GM18498 (cell line): ENCODE results near the gene LYVE1.

Experiments
- ATAC-seq: cut with Tn5 transposase; IDR thresholded peaks from one replicate; pipeline ENCODE4 v1.9.1; 2021; ENCODE audit warnings: mild to moderate bottlenecking, moderate library complexity; ENCODE audit not compliant: unreplicated experiment

LYVE1 gene

DNA sequence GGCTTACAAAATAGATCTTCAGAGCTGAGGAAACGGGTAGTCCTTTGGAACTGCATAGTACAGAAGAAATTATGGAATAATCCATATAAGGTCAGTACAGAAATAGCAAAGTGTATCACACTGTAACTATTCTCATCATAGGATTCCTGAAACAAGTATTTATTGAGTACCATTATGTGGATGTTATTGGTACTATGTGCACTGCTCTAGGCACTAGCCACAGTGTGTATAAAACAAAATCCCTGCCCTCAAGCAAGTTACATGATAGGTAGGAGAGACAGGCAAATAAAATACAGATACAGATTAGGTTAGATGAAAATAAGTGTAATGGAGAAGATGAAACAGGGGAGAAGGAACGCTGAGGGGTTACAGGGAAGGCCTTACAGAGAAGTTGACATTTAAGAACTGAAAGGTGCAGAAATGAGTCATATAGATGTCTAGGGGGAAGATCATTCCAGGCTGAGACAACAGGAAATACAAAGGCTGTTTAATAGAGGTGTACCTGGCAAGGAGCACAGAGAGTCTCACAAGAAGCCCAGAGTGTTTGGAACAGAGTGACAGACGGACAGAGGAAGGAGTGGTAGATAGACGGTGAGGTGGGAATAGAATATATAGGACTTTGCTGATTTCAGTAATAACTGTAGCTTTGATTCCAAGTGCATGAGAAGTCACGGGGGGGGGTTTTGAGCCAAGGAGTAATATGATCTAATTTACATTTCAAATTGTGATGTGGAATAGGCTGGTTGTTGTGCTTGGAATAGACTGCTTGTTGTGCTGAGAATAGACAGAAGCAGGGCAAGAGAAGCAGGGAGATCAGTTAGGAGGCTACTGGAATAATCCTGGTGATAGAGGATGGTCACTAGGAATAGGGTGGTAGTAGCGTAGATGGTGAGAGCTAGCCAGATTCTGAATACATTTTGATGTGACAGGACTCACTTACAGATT lies 41.2 kb downstream of the LYVE1 start:
- no peak for ATAC-seq

DNA sequence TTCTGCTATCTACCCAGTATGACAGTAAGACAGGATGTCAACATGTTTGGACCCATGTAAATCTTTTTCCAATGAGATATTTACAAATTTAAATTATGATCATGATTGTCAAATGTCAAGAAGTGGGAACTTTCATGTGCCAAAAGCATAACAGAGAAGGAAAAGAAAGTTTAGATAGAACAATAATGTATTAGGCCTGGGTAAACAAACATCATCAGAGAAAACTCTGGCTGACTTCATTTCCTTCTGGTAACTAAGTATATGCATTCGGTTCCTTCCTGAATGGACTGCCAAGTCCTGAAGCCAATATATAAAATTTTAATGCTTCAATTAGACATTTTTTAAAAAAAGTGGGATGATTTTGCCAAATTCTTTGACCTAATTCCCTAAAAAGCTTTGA lies 44.0 kb downstream of the LYVE1 start:
- no peak for ATAC-seq

DNA sequence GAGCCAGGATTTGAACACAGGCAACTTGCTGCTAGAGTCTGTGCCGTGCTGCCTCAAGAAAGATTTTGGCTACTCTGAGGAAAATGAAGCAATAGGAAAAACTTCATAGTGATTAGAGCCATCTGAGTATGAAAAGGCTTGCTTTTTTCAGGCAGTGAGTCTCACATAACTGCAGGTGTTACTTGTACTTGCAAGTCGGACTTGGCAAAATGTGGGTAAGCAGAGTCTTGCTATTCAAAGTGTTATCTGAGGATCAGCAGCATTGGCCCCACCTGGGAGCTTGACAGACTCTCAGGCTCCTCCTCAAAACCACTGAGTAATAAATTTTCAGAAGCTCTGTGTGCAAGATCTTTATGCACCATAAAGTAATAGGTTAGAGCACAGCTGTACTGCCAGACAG lies 45.5 kb downstream of the LYVE1 start:
- no peak for ATAC-seq

DNA sequence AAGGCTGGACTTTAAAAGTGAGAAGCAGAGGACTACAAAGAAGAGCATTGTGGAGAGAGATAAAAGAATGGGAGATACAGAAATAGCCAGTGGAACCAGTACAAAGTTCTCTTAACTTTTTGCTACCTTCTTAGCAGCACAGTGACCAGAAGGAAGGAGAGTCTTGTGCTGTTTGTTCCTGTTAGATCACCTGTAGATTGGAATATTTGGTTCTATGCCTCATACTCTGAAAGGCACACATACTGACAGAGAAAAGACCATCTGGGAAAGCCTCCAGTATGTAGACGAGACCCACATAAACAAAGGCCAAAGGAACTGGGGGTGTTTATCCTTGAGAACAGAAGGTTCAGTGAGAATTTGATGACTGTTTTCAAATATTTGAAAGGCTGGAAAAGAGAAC lies 46.2 kb downstream of the LYVE1 start:
- ATAC-seq: no peak

DNA sequence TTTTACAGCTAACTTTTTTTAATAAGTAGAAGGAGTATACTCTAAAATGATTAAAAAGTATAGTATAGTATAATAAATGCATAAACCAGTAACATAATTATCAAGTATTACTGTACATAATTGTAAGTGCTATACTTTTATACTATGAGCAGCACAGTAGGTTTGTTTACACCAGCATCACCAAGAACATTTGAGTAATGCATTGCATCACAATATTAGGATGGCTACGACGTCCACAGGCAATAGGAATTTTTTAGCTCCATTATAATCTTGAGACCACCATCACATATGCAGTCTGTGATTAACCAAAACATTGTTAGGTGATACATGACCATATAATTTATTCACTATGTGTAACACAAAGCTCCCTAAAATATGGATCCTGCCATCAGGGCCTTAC lies 47.9 kb downstream of the LYVE1 start:
- ATAC-seq: no peak

DNA sequence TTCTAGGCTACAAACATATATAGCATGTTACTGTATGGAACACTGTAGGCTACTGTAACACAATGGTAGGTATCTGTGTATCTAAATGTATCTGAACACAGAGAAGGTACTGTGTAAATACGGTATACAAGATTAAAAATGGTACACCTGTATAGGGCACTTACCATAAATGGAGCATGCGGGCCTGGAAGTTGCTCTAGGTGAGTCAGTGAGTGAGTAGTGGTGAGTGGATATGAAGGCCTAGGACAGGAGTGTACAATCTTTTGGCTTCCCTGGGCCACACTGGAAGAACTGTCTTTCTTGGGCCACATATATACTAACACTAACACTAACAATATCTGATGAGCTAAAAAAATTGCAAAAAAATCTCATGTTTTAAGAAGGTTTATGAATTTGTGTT lies 48.8 kb downstream of the LYVE1 start:
- no peak for ATAC-seq

DNA sequence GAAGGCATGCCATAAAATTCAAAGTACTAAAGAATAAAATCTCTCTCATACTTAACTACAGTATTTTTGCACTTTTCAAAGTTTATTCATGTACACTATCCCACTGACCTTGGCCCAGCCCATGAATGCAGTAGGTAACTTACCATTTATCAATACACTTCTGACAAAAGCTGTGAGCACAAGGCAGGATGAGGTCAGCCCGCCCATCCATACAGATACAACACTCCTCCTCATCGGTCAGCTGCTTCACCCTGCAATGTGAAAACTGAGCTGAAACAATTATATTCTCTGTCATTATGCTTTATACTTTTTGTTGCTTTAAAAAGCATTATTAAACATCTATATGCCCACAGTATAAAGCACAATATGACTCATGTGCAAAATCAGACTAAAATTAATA lies 49.6 kb downstream of the LYVE1 start:
- ATAC-seq: no peak

DNA sequence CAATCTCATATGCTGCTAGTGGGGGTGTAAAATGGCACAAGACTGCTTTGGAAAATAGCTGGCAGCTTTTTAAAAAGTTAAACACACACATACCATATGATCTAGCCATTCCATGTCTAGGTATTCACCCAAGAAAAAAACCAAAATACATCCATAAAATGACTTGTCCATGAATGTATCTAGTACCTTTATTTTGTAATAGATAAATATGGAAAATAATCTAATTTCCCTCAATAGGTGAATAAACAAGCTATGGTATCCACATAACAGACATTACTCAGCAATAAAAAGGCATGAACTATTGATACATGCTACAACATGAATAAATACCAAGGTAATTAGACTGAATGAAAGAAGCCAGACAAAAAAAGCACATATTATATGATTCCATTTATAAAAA lies 50.3 kb downstream of the LYVE1 start:
- ATAC-seq: no peak

DNA sequence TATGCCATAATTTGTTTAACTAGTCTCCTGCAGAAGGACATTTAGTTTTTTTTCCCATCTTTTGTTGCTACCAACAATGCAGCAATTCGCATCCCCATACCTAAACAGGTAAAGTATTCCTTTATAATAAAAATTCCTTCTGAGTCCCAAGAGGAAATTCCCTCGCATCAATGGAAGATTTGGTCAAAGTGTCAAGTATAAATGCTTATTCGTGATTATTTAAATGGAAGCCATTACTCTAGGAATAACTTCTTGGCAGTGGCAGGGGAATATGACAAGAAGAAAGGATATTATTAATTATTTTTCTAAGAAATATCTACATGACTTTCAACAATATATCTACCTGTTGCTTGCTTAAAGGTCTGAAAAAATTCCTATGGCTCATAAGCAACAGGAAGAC lies 53.0 kb downstream of the LYVE1 start:
- ATAC-seq: no peak

DNA sequence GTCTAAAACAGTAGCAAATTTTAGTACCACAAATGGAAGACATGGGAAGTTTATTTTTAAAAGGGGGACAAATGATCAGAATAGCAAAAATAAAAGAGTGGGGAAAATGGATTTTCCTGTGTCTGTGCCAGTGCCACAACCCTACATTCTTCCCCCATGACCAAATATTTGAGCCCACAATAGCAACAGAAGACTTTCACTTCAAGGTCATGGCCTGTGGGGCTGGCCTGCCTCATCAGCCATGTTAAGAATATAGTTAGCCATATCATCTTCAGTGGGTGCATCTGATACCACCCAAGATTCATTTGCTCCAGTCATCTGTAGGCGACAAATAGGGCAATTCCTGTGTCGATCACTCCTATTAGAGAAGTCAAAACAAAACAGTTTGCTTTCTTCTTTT lies 53.8 kb downstream of the LYVE1 start:
- no peak for ATAC-seq

DNA sequence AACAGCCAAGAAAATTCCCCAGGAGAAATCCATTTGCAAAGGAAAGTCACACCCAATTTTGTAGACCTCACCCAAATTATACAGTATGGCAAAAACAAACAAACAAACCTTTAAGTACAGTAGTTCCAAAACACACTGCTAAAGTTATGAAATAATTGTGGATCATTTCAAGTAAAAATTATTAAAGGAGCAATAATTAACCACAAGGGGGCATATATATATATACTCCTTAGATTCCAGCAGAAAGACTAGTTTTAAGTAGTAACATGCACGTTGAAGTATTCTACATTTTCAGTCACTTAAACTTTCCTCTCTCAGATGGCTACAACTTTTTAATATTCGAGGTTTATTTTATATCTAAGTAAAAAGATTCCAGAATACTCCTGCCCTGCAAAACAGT lies 54.3 kb downstream of the LYVE1 start:
- no peak for ATAC-seq

DNA sequence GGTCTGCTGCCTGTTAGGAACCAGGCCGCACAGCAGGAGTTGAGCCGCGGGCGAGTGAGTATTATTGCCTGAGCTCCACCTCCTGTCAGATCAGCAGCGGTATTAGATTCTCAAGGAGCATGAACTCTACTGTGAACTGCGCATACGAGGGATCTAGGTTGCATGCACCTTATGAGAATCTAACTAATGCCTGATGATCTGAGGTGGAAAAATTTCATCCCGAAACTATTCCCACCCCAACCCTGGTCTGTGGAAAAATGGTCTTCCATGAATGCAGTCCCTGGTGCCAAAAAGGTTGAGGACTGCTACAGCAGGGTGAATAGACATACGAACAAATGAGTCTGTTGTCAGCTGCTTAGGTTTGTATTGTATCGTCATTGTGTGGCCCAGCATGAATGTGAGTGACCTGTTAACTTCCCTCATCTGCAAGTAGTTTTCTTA lies 57.3 kb downstream of the LYVE1 start:
- no peak for ATAC-seq
